Measurements from ENCODE around the gene SSH2.

SSH2 gene

DNA sequence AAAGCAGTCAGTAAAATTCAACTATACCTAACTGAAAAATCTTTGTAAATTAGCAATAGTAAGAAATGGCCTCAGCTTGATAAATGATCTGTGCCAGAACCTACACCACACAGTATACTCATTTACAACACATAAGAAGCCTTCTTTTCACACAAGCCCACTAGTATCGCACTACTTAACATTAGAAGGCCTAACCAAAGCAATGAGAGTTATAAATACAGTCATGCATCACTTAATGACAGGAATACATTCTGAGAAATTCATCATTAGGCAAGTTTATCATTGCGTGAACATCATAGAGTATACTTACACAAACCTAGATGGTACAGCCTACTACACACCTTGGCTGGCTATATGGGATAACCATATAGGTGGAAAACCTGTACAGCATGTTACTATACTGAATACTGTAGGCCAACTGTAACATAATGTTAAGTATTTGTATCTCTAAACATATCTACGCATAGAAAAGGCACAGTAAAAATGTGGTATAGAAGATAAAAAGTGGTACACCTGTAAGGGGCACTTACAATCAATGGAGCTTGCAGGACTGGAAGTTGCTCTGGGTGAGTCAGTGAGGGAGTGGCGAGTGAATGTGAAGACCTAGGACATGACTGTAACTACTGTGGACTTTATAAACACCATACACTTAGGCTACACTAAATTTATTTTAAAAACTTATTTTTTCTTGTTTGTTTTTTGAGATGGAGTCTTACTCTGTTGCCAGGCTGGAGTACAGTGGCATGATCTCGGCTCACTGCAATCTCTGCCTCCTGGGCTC, 180.8 kb downstream of the SSH2 start:
- H3K27me3 ChIP-seq (ENCODE audit: control insufficient read depth in 5 of 5, insufficient read depth in 4 of 5, low read length in 5 of 5): no peaks in the 10 kb centered on the region
- peaks cover 0 to 19% (median 10%) of the 10 kb centered on the region in 5 donors for H3K4me1 ChIP-seq (ENCODE audit: control insufficient read depth in 5 of 5, insufficient read depth in 5 of 5, low read length in 5 of 5)
- H3K27ac ChIP-seq (ENCODE audit: low read depth, low read length): no peak overlapping the region
- H3K4me3 ChIP-seq (ENCODE audit: low read depth in 1 of 5, low read length in 5 of 5): no peak overlapping the region
- no peaks in the 10 kb centered on the region for H3K9me3 ChIP-seq (ENCODE audit: control insufficient read depth in 5 of 5, low read length in 5 of 5)
- no peak overlapping the region for H3K9ac ChIP-seq (ENCODE audit: low read length in 5 of 5)
- H3K36me3 ChIP-seq (ENCODE audit: control insufficient read depth in 5 of 5, insufficient read depth in 5 of 5, low read length in 5 of 5): peaks cover 3 to 14% (median 10%) of the 10 kb centered on the region in 5 donors

DNA sequence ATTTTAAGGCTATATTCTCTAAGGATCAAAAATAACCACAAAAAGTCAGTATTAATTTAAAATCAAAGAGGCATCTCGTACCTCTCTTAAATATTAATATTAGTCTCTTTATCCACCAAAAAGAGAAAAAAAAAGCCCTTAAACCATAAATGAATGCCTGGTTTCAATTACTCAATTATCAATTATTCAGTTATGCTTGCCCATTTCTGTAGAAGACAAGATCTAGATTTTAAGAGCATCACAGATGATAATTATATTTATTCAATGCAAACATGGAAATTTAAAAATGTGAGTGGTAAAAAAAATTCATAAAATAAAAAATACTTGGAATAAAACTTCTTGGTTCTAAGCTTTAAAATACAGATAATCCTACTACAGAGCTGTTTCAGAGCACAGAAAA, 181.6 kb downstream of the SSH2 start:
- H3K36me3 ChIP-seq (ENCODE audit: control insufficient read depth in 5 of 5, insufficient read depth in 5 of 5, low read length in 5 of 5): peaks cover 3 to 14% (median 6%) of the 10 kb centered on the region in 5 donors
- no peak overlapping the region for H3K27ac ChIP-seq (ENCODE audit: low read depth, low read length)
- no peak overlapping the region for H3K9ac ChIP-seq (ENCODE audit: low read length in 5 of 5)

DNA sequence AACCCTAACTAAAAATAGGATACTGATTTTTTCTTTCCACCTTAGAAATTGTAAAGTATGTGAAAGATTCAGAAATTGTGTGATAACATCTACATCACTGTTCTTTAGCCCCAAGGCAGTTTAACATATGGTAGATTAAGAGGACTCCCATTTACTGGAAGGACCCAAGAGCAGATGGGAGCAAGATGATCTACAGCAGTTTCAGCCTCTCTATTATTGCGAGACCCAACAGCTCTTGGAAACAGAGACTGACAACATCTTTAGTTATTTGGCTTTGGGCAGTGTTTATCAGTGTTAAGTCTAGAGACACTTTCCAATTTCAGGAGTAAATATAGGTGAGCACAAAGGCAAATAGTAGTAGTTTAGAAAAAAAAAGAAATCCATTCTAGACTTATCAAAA, 182.4 kb downstream of the SSH2 start:
- H3K27me3 ChIP-seq (ENCODE audit: control insufficient read depth in 5 of 5, insufficient read depth in 4 of 5, low read length in 5 of 5): no peaks in the 10 kb centered on the region
- peak overlapping the region; percentile 7 for H3K27ac ChIP-seq (ENCODE audit: low read depth, low read length)
- H3K4me3 ChIP-seq (ENCODE audit: low read depth in 1 of 5, low read length in 5 of 5): no peak overlapping the region
- H3K9me3 ChIP-seq (ENCODE audit: control insufficient read depth in 5 of 5, low read length in 5 of 5): no peaks in the 10 kb centered on the region
- H3K4me1 ChIP-seq (ENCODE audit: control insufficient read depth in 5 of 5, insufficient read depth in 5 of 5, low read length in 5 of 5): peaks cover 0 to 21% (median 12%) of the 10 kb centered on the region in 5 donors
- peaks cover 0 to 7% (median under 1%) of the 10 kb centered on the region in 5 donors for H3K36me3 ChIP-seq (ENCODE audit: control insufficient read depth in 5 of 5, insufficient read depth in 5 of 5, low read length in 5 of 5)
- no peak overlapping the region for H3K9ac ChIP-seq (ENCODE audit: low read length in 5 of 5)

More for the DNA sequence above, 181.6 kb downstream of the SSH2 start:
- Histone ChIP-seq H3K4me3 (ENCODE audit: low read depth in 1 of 5, low read length in 5 of 5) (no peak overlapping the region), H3K27me3 (ENCODE audit: control insufficient read depth in 5 of 5, insufficient read depth in 4 of 5, low read length in 5 of 5) (no peaks in the 10 kb centered on the region), H3K4me1 (ENCODE audit: control insufficient read depth in 5 of 5, insufficient read depth in 5 of 5, low read length in 5 of 5) (peaks cover 0 to 21% (median 12%) of the 10 kb centered on the region in 5 donors), H3K9me3 (ENCODE audit: control insufficient read depth in 5 of 5, low read length in 5 of 5) (no peaks in the 10 kb centered on the region)

DNA sequence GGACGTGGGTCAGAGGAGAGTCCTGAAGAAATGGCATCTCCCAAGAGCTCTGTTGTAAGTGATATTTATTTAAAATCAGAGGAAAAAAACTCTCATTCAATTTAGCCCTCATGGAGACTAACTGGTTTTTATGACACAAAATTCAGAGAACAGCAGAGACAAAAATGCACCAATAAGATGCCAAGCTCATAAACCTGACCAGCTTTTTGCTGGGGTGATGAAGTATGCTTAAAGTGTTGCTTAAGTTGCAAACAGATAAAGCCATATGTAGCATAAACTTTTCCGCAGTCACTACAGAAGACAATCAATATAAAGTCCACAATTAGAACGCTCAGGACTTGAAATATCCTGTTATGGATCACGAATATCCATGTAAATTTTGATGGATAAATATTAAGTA, 183.4 kb downstream of the SSH2 start:
- Histone ChIP-seq H3K27ac (ENCODE audit: low read depth, low read length) (peak overlapping the region; percentile 7), H3K4me1 (ENCODE audit: control insufficient read depth in 5 of 5, insufficient read depth in 5 of 5, low read length in 5 of 5) (peaks cover 0 to 23% (median 12%) of the 10 kb centered on the region in 5 donors), H3K4me3 (ENCODE audit: low read depth in 1 of 5, low read length in 5 of 5) (no peak overlapping the region), H3K27me3 (ENCODE audit: control insufficient read depth in 5 of 5, insufficient read depth in 4 of 5, low read length in 5 of 5) (no peaks in the 10 kb centered on the region), H3K9ac (ENCODE audit: low read length in 5 of 5) (no peak overlapping the region), H3K9me3 (ENCODE audit: control insufficient read depth in 5 of 5, low read length in 5 of 5) (no peaks in the 10 kb centered on the region), H3K36me3 (ENCODE audit: control insufficient read depth in 5 of 5, insufficient read depth in 5 of 5, low read length in 5 of 5) (peaks cover 0 to 7% (median 0%) of the 10 kb centered on the region in 5 donors)

DNA sequence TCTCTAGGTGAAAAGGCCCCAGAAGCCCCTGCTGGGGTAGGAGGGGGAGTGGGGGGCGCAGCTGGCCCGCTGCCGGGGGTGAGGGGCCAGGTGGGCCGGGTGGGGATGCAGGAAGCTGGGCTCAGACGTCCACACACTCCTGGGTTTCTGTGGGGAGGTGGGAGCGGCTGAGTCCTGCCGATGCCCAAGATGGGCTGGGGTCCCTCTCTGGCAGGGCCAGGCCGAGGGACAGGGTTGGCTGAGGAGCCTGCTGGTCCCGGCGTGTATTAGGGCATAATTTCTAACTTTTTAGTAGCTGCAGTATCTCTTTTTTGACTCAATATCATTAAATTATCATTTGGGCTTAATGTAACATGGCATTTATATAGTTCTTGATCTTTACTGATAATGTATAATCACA, 185.9 kb downstream of the SSH2 start:
- Histone ChIP-seq H3K27ac (ENCODE audit: low read depth, low read length) (peak overlapping the region; percentile 52), H3K27me3 (ENCODE audit: control insufficient read depth in 5 of 5, insufficient read depth in 4 of 5, low read length in 5 of 5) (no peaks in the 10 kb centered on the region), H3K36me3 (ENCODE audit: control insufficient read depth in 5 of 5, insufficient read depth in 5 of 5, low read length in 5 of 5) (peaks cover 0 to 2% (median 0%) of the 10 kb centered on the region in 5 donors), H3K9ac (ENCODE audit: low read length in 5 of 5) (no peak overlapping the region), H3K4me1 (ENCODE audit: control insufficient read depth in 5 of 5, insufficient read depth in 5 of 5, low read length in 5 of 5) (peaks cover 0 to 24% (median 18%) of the 10 kb centered on the region in 5 donors), H3K9me3 (ENCODE audit: control insufficient read depth in 5 of 5, low read length in 5 of 5) (no peaks in the 10 kb centered on the region), H3K4me3 (ENCODE audit: low read depth in 1 of 5, low read length in 5 of 5) (no peak overlapping the region)

DNA sequence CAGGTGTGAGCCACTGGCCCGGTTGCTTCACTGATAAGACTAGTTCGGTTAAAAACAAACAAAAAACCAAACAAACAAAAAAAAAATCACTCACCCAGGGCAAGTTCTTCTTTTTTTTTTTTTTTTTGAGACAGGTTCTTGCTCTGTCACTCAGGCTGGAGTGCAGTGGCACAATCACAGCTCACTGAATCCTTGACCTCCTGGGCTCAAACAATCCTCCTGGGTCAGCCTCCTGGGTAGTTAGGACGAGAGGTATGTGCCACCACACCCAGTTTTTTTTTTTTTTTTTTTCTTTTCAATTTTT, 187.9 kb downstream of the SSH2 start:
- Histone ChIP-seq H3K27me3 (ENCODE audit: control insufficient read depth in 5 of 5, insufficient read depth in 4 of 5, low read length in 5 of 5) (no peaks in the 10 kb centered on the region), H3K36me3 (ENCODE audit: control insufficient read depth in 5 of 5, insufficient read depth in 5 of 5, low read length in 5 of 5) (no peaks in the 10 kb centered on the region), H3K9ac (ENCODE audit: low read length in 5 of 5) (no peak overlapping the region), H3K9me3 (ENCODE audit: control insufficient read depth in 5 of 5, low read length in 5 of 5) (no peaks in the 10 kb centered on the region), H3K4me3 (ENCODE audit: low read depth in 1 of 5, low read length in 5 of 5) (no peak overlapping the region), H3K27ac (ENCODE audit: low read depth, low read length) (no peak overlapping the region), H3K4me1 (ENCODE audit: control insufficient read depth in 5 of 5, insufficient read depth in 5 of 5, low read length in 5 of 5) (peaks cover 0 to 15% (median 14%) of the 10 kb centered on the region in 5 donors)

DNA sequence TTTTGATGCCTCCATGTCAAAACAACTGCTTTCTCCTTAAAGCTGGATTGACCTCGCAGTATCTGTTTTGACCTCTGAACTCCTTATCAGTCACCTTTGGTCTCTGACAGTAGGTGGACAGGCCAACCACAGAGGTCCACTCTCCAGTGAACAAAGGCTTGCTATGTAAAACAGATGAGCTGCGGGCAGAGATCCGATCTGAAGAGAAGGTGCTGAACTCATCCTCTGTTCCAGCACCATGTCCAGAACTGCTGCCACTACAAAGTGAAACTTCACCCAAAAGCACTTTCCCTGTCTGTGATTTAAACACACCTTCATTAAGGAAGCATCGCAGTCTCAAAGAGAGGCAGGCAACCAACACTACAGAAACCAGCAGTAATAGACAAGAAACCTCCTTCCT, 190.0 kb downstream of the SSH2 start:
- no peak overlapping the region for H3K9ac ChIP-seq (ENCODE audit: low read length in 5 of 5)

DNA sequence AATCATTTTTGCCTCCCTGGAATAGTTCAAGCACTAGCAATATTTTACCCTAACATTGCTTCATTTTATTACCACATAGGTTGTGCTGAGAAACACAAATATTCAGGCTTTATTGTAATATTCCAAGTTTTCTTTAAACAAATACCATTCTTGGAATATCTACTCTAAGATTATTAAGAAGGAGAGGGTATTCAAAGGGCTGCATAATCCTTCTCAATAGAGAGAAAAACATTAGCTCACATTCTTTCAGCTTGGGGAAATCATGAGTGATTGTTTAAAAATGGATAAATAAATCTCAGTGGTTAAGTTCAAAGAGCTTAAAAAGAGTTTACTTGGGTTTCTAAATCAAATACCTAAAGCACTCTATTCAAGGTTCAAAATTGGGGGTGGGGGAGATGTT, 195.4 kb downstream of the SSH2 start:
- Histone ChIP-seq H3K9me3 (ENCODE audit: control insufficient read depth in 5 of 5, low read length in 5 of 5) (no peaks in the 10 kb centered on the region), H3K27me3 (ENCODE audit: control insufficient read depth in 5 of 5, insufficient read depth in 4 of 5, low read length in 5 of 5) (no peaks in the 10 kb centered on the region), H3K9ac (ENCODE audit: low read length in 5 of 5) (no peak overlapping the region), H3K27ac (ENCODE audit: low read depth, low read length) (peak overlapping the region; percentile 9), H3K36me3 (ENCODE audit: control insufficient read depth in 5 of 5, insufficient read depth in 5 of 5, low read length in 5 of 5) (peaks cover 0 to 5% (median 0%) of the 10 kb centered on the region in 5 donors), H3K4me1 (ENCODE audit: control insufficient read depth in 5 of 5, insufficient read depth in 5 of 5, low read length in 5 of 5) (peaks cover 0 to 19% (median 16%) of the 10 kb centered on the region in 5 donors), H3K4me3 (ENCODE audit: low read depth in 1 of 5, low read length in 5 of 5) (no peak overlapping the region)

More for the DNA sequence above, 190.0 kb downstream of the SSH2 start:
- H3K36me3 ChIP-seq (ENCODE audit: control insufficient read depth in 5 of 5, insufficient read depth in 5 of 5, low read length in 5 of 5): peaks cover 0 to 3% (median 0%) of the 10 kb centered on the region in 5 donors
- no peak overlapping the region for H3K4me3 ChIP-seq (ENCODE audit: low read depth in 1 of 5, low read length in 5 of 5)
- H3K4me1 ChIP-seq (ENCODE audit: control insufficient read depth in 5 of 5, insufficient read depth in 5 of 5, low read length in 5 of 5): peaks cover 0 to 15% (median 12%) of the 10 kb centered on the region in 5 donors
- H3K9me3 ChIP-seq (ENCODE audit: control insufficient read depth in 5 of 5, low read length in 5 of 5): no peaks in the 10 kb centered on the region
- H3K27me3 ChIP-seq (ENCODE audit: control insufficient read depth in 5 of 5, insufficient read depth in 4 of 5, low read length in 5 of 5): no peaks in the 10 kb centered on the region
- H3K27ac ChIP-seq (ENCODE audit: low read depth, low read length): no peak overlapping the region

DNA sequence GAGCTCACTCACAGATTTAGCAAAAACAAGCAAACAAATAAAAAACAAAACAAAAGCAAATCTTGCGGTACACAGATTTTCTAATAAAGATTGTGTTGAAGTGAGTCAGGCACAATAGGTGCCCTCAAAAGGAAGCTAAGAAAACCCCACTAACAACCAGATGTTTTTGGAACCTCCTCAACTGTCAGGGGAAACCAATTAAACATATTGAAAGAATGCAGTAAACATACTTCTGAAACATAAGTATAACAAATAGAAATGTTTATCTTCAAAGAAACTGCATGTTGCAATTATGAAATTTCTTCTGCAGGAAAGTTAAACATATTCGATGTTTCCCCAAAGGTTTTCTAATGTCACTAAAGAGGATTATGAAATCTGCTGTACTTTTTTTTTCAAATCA, 196.9 kb downstream of the SSH2 start:
- H3K4me1 ChIP-seq (ENCODE audit: control insufficient read depth in 5 of 5, insufficient read depth in 5 of 5, low read length in 5 of 5): peaks cover 0 to 19% (median 16%) of the 10 kb centered on the region in 5 donors
- H3K27ac ChIP-seq (ENCODE audit: low read depth, low read length): peak overlapping the region; percentile 41
- no peak overlapping the region for H3K9ac ChIP-seq (ENCODE audit: low read length in 5 of 5)
- no peaks in the 10 kb centered on the region for H3K27me3 ChIP-seq (ENCODE audit: control insufficient read depth in 5 of 5, insufficient read depth in 4 of 5, low read length in 5 of 5)
- peaks cover 0 to 7% (median 0%) of the 10 kb centered on the region in 5 donors for H3K36me3 ChIP-seq (ENCODE audit: control insufficient read depth in 5 of 5, insufficient read depth in 5 of 5, low read length in 5 of 5)
- no peak overlapping the region for H3K4me3 ChIP-seq (ENCODE audit: low read depth in 1 of 5, low read length in 5 of 5)
- H3K9me3 ChIP-seq (ENCODE audit: control insufficient read depth in 5 of 5, low read length in 5 of 5): no peaks in the 10 kb centered on the region

DNA sequence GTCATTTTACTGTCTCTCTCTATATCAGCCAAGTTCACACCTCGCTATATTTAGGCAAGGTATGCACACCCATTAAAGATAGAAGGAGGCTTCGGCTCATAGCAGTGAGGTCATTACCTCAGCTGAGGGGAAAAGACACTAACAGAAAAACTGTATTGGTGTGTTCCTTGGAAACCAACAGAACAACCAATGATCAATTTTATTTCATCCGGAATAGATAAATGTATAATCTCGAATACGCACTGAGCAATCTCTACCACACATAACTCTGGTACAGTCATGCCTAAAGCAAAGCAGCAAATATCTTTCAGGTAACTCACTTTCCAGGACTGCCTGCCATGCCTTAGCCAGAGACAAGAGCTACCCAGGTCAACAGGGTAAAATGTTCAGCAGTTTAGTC, 197.4 kb downstream of the SSH2 start:
- no peak overlapping the region for H3K4me3 ChIP-seq (ENCODE audit: low read depth in 1 of 5, low read length in 5 of 5)
- H3K27me3 ChIP-seq (ENCODE audit: control insufficient read depth in 5 of 5, insufficient read depth in 4 of 5, low read length in 5 of 5): no peaks in the 10 kb centered on the region
- peaks cover 0 to 7% (median 0%) of the 10 kb centered on the region in 5 donors for H3K36me3 ChIP-seq (ENCODE audit: control insufficient read depth in 5 of 5, insufficient read depth in 5 of 5, low read length in 5 of 5)
- peak overlapping the region in 1 of 5 donors; percentile 9 for H3K9ac ChIP-seq (ENCODE audit: low read length in 5 of 5)
- peak overlapping the region; percentile 41 for H3K27ac ChIP-seq (ENCODE audit: low read depth, low read length)
- H3K4me1 ChIP-seq (ENCODE audit: control insufficient read depth in 5 of 5, insufficient read depth in 5 of 5, low read length in 5 of 5): peaks cover 0 to 19% (median 18%) of the 10 kb centered on the region in 5 donors
- H3K9me3 ChIP-seq (ENCODE audit: control insufficient read depth in 5 of 5, low read length in 5 of 5): no peaks in the 10 kb centered on the region
